Keratinocyte (primary cell): ENCODE data around the gene NUDT1. TPM values are rescaled to one million over a fixed set of nuclear protein-coding genes. Genes with fewer than 3 reads are reported as not detected.

ENCODE experiments used
- DNase-seq: peaks from one replicate; pipeline ENCODE4 v3.0.0-alpha.2; 2011; ENCODE audit warnings: low read depth, missing footprints, low spot score
- FAIRE-seq: peaks from 2 replicates; lab custom pipeline; 2011; peaks lifted over from hg19 to GRCh38; lab: Jason Lieb, UNC
- H2AFZ ChIP-seq: 2 replicates; pipeline ENCODE4 v1.6.0; 2012; ENCODE audit warnings: low read length, control low read depth, inconsistent platforms; ENCODE audit not compliant: control insufficient read depth
- H3K27ac ChIP-seq: 2 replicates; pipeline ENCODE4 v1.5.1; 2011; ENCODE audit warnings: low read length; ENCODE audit not compliant: control insufficient read depth, insufficient read depth
- H3K27me3 ChIP-seq: 3 replicates; pipeline ENCODE4 v1.6.0; 2011; ENCODE audit warnings: low read length; ENCODE audit not compliant: control insufficient read depth, insufficient read depth; ENCODE audit errors: extremely low read depth
- H3K36me3 ChIP-seq, 2 experiments: 2 replicates in 1 of 2; 3 replicates in 1 of 2; pipeline ENCODE4 v1.5.1; 2011; ENCODE audit warnings: low read length in 2 of 2, mild to moderate bottlenecking in 1 of 2; ENCODE audit not compliant: control insufficient read depth in 2 of 2, insufficient read depth in 2 of 2; ENCODE audit errors: extremely low read depth in 1 of 2
- H3K4me1 ChIP-seq: 3 replicates; pipeline ENCODE4 v1.5.1; 2011; ENCODE audit warnings: low read length; ENCODE audit not compliant: control insufficient read depth, insufficient read depth; ENCODE audit errors: extremely low read depth
- H3K4me2 ChIP-seq: 3 replicates; pipeline ENCODE4 v1.6.0; 2011; ENCODE audit warnings: low read depth, low read length; ENCODE audit not compliant: control insufficient read depth, insufficient read depth; ENCODE audit errors: extremely low read depth
- H3K4me3 ChIP-seq, 3 experiments: fragments of 200-600 bp in 1 of 3; sonication (generic) in 1 of 3; 2 replicates in 2 of 3; 3 replicates in 1 of 3; pipeline ENCODE4 v1.5.1; 2011 to 2016; ENCODE audit warnings: low read length in 3 of 3, mild to moderate bottlenecking in 3 of 3, control low read depth in 2 of 3, inconsistent platforms in 1 of 3, low read depth in 1 of 3, mixed read lengths in 1 of 3, mixed run types in 1 of 3, moderate library complexity in 1 of 3; ENCODE audit not compliant: control insufficient read depth in 2 of 3, insufficient read depth in 2 of 3; ENCODE audit errors: extremely low read depth in 1 of 3
- H3K79me2 ChIP-seq: 2 replicates; pipeline ENCODE4 v1.6.0; 2012; ENCODE audit warnings: low read length; ENCODE audit not compliant: control insufficient read depth, insufficient read depth
- H3K9ac ChIP-seq: 3 replicates; pipeline ENCODE4 v1.6.0; 2011; ENCODE audit warnings: low read length; ENCODE audit not compliant: control insufficient read depth, insufficient read depth; ENCODE audit errors: extremely low read depth
- H3K9me1 ChIP-seq: 3 replicates; pipeline ENCODE4 v1.6.0; 2011; ENCODE audit warnings: low read length; ENCODE audit not compliant: control insufficient read depth, insufficient read depth; ENCODE audit errors: extremely low read depth
- H3K9me3 ChIP-seq: 2 replicates; pipeline ENCODE4 v1.5.1; 2012; ENCODE audit warnings: low read depth, low read length; ENCODE audit not compliant: control insufficient read depth
- H4K20me1 ChIP-seq: 3 replicates; pipeline ENCODE4 v1.6.0; 2011; ENCODE audit warnings: low read length; ENCODE audit not compliant: control insufficient read depth, insufficient read depth; ENCODE audit errors: extremely low read depth
- EZH2 ChIP-seq: IDR thresholded peaks from one replicate; pipeline ENCODE4 v1.6.1; 2012; ENCODE audit warnings: inconsistent platforms, mild to moderate bottlenecking, low read length, moderate library complexity
- dilution Hi-C: fragments of 300-500 bp; cut with MboI; formaldehyde crosslinking; loops from one replicate; pipeline ENCODE4 v1.7.0; 2020; ENCODE audit warnings: low sequenced_read_pairs; ENCODE audit not compliant: extremely low pct_ligation_motif_present
- polyA plus RNA-seq, 5 experiments: library from polyadenylated mRNA; depleted of rRNA in 3 of 5; stranded (reverse) in 3 of 5; stranded (forward) in 1 of 5; unstranded in 1 of 5; fragments of >200 nt; gene quantifications; 1 replicate in 1 of 5; 2 replicates in 3 of 5; 3 replicates in 1 of 5; pipeline versions ENCODE4 v1.2.1 to v1.2.3, GENCODE V29; 2011 to 2012; ENCODE audit warnings: missing spikeins in 2 of 5, low read depth in 1 of 5, low replicate concordance in 1 of 5
- TF ChIP-seq, protein P1 (sequence below), 3 experiments: IDR thresholded peaks in 1 of 3; conservative IDR thresholded peaks in 1 of 3; optimal IDR thresholded peaks in 1 of 3; 2 replicates in 2 of 3; 3 replicates in 1 of 3; pipeline versions ENCODE3 to v1.5.1; 2011; ENCODE audit warnings: low read length in 3 of 3, mild to moderate bottlenecking in 3 of 3, moderate library complexity in 2 of 3, control low read depth in 1 of 3, inconsistent platforms in 1 of 3; ENCODE audit not compliant: insufficient read depth in 2 of 3; ENCODE audit errors: extremely low read depth in 1 of 3

NUDT1 gene
- polyA plus RNA-seq, 1 donor (not counting 4 experiments of a cell fraction or from before 2014, with no cell fraction given) = 21.9 TPM

- Histone ChIP-seq H4K20me1 (no peaks in the 10 kb centered on the region), H3K9ac (no peak overlapping the region), H3K4me3 (no peak overlapping the region), H3K27me3 (no peaks in the 10 kb centered on the region), H3K27ac (no peak overlapping the region), H3K9me3 (no peaks in the 10 kb centered on the region), H3K4me1 (no peaks in the 10 kb centered on the region), H2AFZ (no peak overlapping the region), H3K36me3 (no peaks in the 10 kb centered on the region), H3K4me2 (no peak overlapping the region), H3K79me2 (no peaks in the 10 kb centered on the region), H3K9me1 (no peaks in the 10 kb centered on the region)
- TF ChIP-seq, protein P1, sequence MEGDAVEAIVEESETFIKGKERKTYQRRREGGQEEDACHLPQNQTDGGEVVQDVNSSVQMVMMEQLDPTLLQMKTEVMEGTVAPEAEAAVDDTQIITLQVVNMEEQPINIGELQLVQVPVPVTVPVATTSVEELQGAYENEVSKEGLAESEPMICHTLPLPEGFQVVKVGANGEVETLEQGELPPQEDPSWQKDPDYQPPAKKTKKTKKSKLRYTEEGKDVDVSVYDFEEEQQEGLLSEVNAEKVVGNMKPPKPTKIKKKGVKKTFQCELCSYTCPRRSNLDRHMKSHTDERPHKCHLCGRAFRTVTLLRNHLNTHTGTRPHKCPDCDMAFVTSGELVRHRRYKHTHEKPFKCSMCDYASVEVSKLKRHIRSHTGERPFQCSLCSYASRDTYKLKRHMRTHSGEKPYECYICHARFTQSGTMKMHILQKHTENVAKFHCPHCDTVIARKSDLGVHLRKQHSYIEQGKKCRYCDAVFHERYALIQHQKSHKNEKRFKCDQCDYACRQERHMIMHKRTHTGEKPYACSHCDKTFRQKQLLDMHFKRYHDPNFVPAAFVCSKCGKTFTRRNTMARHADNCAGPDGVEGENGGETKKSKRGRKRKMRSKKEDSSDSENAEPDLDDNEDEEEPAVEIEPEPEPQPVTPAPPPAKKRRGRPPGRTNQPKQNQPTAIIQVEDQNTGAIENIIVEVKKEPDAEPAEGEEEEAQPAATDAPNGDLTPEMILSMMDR (optimal IDR thresholded peaks at IDR 0.05 in 1 of 3, IDR thresholded peaks at IDR 0.05 in 1 of 3, conservative IDR thresholded peaks at IDR 0.05 in 1 of 3; ENCODE audit: extremely low read depth in 1 of 3, insufficient read depth in 2 of 3, low read length in 3 of 3) = no peak
- TF ChIP-seq EZH2 = no peak
- no peak for FAIRE-seq
- no peak for DNase-seq
- dilution Hi-C loops = no loop called here
These were observed 48.9 kb downstream of the NUDT1 start for GRCh38 chr7:2290877-2291276.

- H3K4me1 ChIP-seq = no peaks in the 10 kb centered on the region
- no peaks in the 10 kb centered on the region for H3K36me3 ChIP-seq
- no peak overlapping the region for H3K9ac ChIP-seq
- H3K27ac ChIP-seq = no peak overlapping the region
- TF ChIP-seq, protein P1 (optimal IDR thresholded peaks at IDR 0.05 in 1 of 3, IDR thresholded peaks at IDR 0.05 in 1 of 3, conservative IDR thresholded peaks at IDR 0.05 in 1 of 3; ENCODE audit: extremely low read depth in 1 of 3, insufficient read depth in 2 of 3, low read length in 3 of 3) = no peak
- no peak for TF ChIP-seq EZH2
- DNase-seq (no peak), FAIRE-seq (no peak)
- H3K79me2 ChIP-seq = no peaks in the 10 kb centered on the region
- no peak overlapping the region for H3K4me2 ChIP-seq
- H3K27me3 ChIP-seq = no peaks in the 10 kb centered on the region
- no peaks in the 10 kb centered on the region for H3K9me3 ChIP-seq
- no peak overlapping the region for H3K4me3 ChIP-seq
- dilution Hi-C loops = no loop called here
- H2AFZ ChIP-seq = no peak overlapping the region
- no peaks in the 10 kb centered on the region for H4K20me1 ChIP-seq
- H3K9me1 ChIP-seq = no peaks in the 10 kb centered on the region
These were observed 54.1 kb downstream of the NUDT1 start for GRCh38 chr7:2295936-2296620.
